GM21723 (cell line): ENCODE results near the gene MTCH2.
A peak's percentile ranks its signal among the peaks of the same experiment; 100 is the strongest.

ENCODE experiments used
- ATAC-seq: cut with Tn5 transposase; IDR thresholded peaks from one replicate; pipeline ENCODE4 v1.9.1; 2021; ENCODE audit warnings: mild to moderate bottlenecking, moderate library complexity; ENCODE audit not compliant: unreplicated experiment

MTCH2 gene

DNA sequence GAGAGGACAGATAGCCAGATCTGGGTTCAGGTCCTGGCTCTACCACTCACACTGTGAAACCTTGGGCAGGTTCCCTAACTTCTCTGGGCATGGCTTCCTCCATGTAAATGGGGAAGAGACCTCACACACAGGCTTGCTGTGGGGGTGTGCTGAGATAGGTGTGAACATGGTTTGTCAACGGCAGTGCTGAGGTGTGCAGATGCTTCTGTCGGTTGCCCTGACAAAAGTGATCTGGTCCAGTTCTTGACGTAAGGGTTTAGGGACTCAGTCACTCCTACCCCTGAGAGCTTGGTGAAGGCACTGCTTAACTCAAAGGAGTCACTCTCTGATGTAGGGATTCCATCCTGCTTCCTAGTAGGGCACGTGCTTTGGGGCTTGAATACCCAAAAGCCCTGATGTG, 50.1 kb downstream of the MTCH2 start:
- no peak for ATAC-seq

DNA sequence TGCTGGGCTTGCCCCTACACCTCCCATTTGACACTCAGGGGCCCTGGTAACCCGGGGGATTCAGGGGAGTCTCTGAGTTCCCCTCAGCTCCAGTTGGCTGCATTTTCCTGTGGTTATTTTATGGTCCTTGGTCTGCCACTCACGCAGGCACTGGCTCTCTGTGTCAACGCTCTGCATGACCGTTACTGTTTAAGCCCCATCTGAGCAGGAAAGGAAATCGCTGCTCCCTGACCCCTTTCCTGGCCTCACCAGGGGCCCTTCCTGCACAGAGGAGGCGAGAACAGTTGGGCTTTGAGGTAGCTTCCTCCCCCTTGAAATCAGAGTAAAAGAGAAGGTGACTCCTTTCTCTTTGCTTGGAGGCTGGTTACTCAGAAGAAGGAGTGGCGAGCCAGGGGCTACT, 50.6 kb downstream of the MTCH2 start:
- ATAC-seq: no peak

DNA sequence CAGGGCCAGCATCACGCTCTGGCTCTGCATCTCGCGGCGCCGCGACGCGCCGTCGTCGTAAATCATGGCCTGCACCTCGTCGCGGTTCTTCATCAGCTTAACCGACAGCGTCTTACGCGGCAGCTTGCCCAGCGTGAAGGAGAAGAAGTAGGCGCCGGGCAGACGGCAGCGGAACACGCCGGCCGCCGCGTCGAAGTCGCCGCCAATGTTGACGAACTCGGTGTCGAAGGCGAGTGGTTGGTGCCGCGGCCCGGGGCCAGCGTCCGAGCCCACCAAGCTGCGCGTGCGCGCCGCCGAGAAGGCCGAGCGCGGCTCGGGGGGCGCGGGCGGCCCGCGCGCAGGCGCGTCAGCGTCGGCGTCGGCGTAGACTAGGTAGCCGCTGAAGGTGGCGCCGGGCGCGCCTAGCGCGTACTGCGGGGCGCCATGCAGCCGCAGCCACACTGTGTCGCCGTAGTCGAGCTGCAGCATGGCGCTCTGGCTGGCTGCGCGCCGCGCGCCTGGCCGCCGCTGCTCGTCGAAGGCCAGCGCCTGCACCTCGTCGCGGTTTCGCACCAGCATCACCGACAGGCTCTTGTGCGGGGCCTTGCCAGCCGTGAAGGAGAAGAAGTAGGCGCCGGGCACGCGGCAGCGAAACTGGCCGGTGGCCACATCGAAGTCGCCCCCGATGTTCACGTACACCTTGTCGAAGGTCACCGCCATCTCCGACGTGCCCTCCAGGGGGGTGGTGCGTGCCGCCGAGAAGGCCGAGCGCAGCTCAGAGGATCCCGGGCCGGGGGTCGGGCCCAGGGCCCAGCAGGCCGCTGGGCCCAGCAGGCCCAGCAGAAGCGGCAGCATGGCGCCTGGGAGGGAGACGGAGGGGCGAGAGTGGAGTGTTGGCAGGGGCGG, 52.1 kb downstream of the MTCH2 start:
- ATAC-seq: no peak

DNA sequence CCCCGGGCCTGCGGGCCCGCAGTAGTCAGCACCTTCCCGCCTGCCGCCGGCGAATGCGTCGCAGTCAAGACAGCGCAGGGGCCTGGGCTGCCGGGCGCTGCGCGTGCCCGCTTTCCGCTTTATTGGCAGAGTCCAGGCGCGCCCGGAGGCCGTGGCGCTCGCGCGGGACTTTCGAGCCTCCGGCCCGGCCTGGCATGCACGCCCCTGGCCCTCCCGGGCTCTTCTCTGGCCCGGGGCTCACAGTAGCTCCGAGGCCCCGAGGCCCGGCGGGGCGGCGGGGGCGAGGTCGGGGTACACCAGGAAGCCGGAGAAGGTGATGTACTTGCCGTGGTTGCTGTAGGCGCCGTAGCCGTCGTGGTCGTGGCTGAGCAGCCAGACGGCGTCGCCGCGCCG, 52.8 kb downstream of the MTCH2 start:
- ATAC-seq: no peak

DNA sequence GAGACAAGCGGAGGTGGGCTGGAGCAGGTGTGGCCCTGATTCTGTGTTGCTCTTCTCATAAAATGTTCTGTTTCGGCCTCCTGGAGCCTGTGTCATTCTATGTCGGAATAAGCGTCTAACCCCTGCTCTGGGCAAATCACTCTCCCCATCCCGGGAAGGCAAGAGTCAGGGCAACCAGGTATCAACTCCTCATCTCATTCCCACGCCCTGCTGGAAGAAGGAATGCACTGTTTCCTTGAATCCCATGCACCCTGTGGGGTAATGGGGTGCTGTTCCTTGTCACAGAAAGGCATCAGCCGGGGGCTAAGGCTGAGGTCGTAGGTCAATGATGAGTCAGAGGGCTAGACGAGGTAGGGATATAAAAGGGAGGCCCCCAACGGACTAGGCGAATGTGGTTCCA, 53.2 kb downstream of the MTCH2 start:
- ATAC-seq: no peak

DNA sequence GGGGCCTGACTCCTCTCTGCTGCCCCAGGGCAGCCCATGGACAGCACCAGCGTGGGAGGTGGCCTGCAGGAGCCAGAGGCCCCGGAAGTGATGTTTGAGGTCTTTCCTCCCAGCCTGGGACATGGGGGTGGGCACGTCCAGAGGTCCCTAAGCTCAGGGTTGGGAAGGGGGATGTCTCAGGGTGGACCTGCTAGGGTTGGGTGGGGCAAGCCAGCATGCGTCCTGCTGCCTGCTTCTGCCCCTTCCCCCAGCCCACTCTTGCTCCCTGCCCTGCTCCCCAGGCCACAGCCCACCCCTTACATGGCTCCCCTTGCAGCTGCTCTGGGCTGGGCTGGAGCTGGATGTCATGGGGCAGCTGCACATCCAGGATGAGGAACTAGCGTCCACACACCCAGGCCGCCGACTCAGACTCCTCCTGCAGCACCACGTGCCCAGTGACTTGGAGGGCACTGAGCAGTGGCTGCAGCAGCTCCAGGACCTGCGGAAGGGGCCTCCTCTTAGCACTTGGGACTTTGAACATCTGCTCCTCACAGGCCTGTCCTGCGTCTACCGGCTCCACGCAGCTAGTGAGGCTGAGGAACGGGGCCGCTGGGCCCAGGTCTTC, 54.5 kb downstream of the MTCH2 start:
- ATAC-seq: no peak

DNA sequence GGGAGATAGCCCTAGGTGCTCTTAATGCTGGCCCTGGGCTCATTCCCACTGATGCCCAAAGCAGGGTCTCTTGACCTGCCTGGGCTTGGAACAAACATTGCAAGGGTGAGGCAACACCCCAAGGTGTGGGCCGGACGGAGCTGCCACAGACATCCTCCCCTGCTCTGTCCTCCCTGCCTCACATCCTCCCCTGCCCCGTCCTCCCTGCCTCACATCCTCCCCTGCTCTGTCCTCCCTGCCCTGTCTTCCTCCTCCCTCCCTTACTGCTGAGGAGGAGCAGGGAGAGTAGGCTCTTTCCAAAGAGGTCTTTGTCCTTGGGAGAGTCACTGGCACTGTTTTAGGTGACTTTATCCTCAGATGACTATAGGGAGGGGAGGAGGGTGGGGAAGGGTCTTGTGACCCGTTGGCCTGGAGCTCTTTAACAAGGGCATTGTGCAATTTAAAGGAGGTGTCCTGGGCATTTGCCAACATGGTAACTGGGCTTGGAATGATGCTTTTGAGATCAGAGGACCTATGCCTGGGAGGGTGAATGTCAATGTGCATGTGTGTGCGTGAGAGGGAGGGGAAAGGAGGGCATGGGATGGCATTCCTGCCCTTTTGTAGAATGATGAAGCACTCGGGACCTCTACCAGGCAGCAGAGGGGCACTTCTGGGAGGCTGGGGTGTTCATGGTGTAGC, 55.2 kb downstream of the MTCH2 start:
- no peak for ATAC-seq

DNA sequence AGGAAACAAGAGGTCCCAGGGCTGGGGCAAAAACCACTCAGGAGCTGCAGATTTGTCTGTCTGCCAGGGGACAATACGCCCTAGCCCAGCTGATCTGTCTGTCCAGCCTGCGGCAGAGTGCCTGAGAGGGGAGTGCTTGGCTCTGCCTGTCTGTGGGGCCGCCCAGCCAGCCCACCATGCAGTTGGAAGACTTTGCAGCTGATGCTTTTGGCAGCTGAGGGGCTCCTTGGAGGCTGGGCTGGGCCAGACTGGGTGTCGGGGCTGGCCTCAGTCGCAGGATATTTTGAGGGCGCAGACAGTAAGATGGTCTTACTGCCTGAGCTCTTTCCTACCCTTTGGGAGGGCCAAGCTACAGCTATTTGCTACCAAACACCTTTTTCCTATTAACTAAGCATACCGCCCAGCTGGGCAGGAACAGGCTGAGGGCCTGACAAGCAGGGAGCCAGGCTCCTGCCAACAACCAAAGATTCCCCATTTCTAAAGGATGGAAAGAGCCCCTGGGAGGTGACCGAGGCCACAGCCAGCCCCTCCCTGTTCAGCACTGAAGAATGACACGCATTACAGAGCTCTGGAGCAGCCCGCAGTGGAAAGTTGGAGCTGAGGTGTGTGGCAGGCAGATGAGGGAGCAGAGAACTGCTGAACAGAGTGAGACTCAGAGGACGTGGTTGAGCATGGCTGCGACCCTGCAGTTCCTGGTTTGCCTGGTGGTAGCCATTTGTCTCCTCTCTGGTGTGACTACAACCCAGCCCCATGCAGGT, 56.1 kb downstream of the MTCH2 start, which contains the start of gene FAM180B:
FAM180B (plus strand) TSS at position 581 of the 758 bp plus-strand sequence; CDS start at position 672, 91 bp downstream.
- ATAC-seq: no peak

DNA sequence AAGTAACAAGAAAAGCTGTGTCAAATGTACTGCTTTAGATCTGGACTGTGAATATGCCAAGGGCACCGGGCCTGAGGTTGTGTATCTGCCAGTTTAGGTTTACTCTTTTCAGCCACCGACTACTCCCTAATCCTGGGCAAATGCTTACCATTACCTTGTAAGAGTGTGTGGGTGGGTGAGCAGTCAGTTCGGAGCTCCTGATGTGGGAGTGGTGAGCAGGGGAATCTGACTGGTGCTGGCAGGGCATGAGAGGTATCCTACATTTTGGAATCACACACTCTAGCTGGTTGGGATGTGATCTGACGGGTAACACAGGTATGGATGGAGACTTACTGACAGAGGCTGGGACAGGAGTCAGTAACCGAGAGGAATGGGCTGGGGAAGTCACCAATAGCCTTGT, 58.5 kb downstream of the MTCH2 start:
- no peak for ATAC-seq

DNA sequence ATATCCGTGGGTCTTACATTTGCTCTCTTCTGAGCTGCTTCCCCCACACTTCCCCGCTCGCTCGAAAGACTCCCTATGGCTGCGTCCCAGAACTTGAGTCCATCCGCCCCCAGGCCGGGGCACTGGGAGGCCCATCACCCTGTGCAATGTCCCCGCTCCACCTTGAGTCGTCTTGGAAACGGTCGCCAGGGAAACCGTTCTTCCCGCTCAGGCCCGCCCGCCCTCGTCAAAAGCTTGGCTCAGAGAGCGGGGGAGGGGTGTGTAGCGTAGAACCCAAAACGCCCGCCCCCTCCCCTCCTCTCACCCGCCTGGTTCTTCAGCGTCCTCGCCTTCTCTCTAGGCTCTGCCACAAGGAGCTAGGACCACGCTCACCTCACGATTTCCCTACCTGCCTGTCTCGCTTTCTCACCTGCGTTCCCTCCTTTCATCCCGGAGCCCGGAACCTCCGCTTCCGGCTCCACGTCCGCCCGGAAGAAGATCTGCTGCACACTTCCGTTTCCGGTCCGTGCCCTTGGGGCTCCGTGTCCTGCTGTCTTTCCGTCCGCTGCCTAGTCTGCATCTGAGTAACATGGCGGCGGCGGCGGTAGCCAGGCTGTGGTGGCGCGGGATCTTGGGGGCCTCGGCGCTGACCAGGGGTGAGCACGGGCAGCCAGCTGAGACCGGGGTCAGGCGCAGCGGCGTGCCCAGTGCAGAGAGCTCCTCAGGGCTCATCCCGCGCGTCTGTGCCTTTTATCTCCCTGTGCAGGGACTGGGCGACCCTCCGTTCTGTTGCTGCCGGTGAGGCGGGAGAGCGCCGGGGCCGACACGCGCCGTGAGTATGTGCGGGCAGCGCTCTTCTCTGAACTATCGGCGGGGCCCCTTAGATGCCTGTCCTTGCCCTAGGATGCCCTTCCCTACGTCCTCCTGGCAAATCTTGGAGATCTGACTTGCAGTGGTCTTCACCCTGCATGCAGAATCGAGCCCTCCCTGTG, 63.5 kb downstream of the MTCH2 start, which contains the start of the genes KBTBD4 and NDUFS3:
KBTBD4 (minus strand) TSS at position 447 of the 971 bp plus-strand sequence; CDS start at position 428, 19 bp downstream.
NDUFS3 (plus strand) TSS at position 551 of the 971 bp plus-strand sequence; CDS start at position 569, 18 bp downstream.
- ATAC-seq: peak; percentile 92

DNA sequence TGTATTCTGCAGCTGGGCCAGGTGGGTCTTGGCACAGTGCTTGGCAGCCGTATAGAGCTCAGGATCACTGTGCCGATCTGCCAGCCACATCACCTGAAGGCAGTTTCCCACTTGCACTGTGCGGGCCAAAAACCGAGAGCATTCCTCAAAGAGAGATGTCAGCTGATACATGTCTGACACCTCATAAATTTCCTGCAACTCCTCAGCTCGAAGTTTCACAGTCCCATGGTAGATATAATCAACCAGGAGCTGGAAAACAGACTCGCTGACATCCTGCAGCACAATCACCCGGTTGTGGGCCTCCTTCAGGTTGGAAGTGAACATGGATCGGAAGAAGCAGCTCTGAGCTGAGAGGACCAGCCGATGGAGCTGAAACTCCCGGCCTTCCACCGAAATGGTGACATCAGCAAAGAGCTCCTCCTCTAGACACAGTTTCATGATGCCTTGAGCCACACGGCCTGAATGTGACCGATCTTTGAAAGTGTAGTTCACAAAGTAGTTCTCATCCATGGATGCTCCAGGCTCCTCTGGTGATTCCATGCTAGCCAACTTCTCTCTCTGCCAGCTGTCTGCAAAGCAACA, 64.8 kb downstream of the MTCH2 start:
- no peak for ATAC-seq

DNA sequence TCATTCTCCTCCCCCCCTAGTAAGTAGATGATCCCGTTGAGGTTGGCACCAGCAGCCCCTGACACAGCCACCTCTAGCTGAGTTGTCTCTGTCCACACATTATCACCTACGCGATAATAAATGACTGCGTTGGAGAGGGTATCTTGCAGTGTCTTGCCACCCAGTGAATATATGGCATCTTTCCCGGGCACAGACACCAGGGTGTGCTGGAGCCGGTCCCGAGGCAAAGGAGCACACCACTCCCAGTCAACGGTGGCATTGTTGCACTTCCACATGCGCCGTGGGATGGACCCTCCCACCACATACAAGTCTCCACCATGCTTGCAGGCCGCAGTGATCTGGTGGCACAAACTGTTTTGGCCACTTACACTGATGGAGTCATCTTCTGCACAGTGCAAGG, 69.0 kb downstream of the MTCH2 start:
- no peak for ATAC-seq

DNA sequence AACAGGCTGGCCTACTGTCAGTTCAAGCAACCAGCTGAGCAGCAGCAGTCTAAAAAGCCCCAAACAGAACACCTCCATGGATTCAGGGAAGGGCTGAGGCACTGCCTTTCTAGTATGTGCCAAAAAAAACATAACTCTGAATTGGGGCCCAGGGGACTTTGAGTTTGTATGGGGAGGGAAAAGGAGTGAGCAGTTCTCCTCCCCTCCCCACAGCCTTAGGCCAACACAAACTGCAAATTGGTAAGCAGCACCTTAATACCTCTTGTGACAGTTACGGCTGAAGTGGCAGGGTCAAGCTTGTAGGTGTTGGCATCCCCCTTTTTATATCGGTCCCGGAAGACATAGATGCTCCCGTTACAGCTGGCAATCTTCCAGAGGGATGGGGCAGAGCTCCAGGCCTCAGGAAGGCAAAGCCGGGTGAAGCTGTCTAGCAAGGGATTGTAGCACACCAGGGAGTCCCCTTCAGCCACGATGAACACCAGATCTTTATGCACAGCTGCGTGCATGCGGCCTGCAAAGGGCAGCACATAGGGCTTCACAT, 69.6 kb downstream of the MTCH2 start:
- no peak for ATAC-seq

DNA sequence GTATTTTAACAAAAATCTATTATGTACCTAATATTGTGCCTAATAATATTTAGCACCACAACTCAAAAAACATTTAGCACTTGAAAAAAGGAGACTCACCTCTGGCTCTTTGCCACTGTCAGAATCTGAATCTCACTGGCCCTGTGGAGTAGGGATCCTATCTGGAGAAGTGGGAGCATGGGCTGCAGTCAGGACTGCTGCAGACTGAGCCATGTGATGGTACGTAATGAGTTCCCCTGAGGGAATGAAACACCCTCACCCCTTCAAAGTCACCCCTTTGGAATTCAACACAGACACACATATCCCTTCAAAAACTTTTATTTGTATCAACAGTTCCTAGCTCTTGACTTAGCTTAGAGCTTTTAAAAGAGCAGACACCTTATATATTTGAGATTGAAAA, 70.5 kb downstream of the MTCH2 start:
- ATAC-seq: no peak

DNA sequence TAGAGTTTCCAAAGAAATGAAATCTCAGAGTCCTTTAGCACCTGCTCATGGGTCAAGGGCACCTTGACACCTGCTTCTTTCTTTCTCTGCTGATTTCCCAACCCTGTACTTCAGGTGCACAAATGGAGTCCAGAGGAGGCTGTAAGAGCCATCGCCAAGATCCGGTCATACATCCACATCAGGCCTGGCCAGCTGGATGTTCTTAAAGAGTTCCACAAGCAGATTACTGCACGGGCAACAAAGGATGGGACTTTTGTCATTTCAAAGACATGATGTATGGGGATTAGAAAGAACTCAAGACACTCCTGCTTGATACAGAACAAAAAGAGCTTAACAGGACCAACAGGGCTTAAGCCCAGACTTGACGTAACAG, 71.0 kb downstream of the MTCH2 start:
- no peak for ATAC-seq

DNA sequence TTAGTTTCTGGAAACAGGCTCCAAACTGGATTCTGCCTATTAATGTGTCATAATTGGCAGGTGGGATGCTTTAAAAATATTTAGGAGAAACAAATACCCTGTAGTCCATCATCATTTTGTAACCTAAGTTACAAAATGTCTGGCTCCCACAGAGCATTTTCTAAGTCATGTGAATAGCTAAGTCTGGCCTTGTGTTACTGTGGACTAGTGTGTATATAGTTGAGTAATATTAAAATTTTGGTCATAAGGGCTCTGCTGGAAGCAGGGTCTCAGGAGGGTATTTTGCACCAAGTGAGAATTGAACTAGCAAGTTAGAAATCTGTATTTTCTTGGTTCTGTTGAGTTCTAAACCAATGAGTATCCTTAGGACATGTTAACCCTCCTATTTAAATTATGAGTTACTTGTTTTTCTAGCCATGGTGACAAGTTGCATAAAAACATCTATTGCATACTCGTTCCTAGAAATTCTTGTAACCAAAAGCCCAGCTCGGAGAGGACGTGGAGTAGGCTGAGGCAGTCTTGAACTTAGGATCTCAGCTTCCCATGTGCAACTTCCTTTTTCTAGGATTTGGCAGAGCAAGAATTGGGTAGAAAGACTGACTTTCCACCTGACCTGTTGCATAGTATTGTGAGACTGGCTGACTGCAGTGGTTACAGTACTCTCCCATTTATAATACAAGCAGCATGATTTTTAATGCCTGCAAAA, 71.6 kb downstream of the MTCH2 start:
- ATAC-seq: no peak

DNA sequence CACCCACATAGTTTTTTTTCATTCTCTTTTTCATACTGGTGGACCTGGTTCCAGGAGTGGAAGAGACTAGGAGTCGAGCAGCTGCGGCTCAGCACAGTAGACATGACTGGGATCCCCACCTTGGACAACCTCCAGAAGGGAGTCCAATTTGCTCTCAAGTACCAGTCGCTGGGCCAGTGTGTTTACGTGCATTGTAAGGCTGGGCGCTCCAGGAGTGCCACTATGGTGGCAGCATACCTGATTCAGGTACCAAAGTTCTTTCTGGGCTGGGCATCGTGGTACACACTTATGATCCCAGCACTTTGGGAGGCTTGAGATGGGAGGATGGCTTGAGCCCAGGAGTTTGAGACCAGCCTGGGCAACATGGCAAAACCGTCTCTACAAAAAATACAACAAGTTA, 72.7 kb downstream of the MTCH2 start:
- no peak for ATAC-seq
